PC-3 (cell line): ENCODE results near the gene CABCOCO1. TPM values are rescaled to one million over a fixed set of nuclear protein-coding genes. Genes with fewer than 3 reads are reported as not detected.

Experiments
- ATAC-seq: fragments of 200-7000 bp; cut with Tn5 transposase; 2 replicates; pipeline ENCODE4 v1.9.1; 2020; ENCODE audit warnings: mild to moderate bottlenecking, moderate library complexity
- BruUV-seq: library from RNA; stranded (reverse); fragments of 400-500 nt; replicated peaks from 2 replicates; lab custom pipeline; 2021; lab: Mats Ljungman, UMichigan
- CTCF ChIA-PET: fragments of 300-600 bp; sonication (Branson Sonifier 250); formaldehyde crosslinking; loops from one replicate; lab custom pipeline; 2022; ENCODE audit warnings: antibody characterized with exemption; lab: Charles Lee
- POLR2A ChIA-PET: fragments of 300-600 bp; sonication (Branson Sonifier 250); formaldehyde crosslinking; loops from one replicate; lab custom pipeline; 2022; ENCODE audit warnings: antibody characterized with exemption; ENCODE audit not compliant: unreplicated experiment; lab: Charles Lee
- DNase-seq: peaks from one replicate; pipeline ENCODE4 v3.0.0-alpha.2; 2015
- H2AFZ ChIP-seq: fragments of 300-600 bp; sonication (generic); 2 replicates; pipeline ENCODE4 v1.6.0; 2016; ENCODE audit warnings: antibody characterized with exemption, low read length
- H3F3A ChIP-seq: fragments of 300-600 bp; sonication (generic); one replicate; pipeline ENCODE4 v1.6.0; 2017; ENCODE audit warnings: antibody characterized with exemption, low read length, control low read depth, mild to moderate bottlenecking; ENCODE audit not compliant: unreplicated experiment
- H3K27ac ChIP-seq: fragments of 300-600 bp; sonication (generic); 2 replicates; pipeline ENCODE4 v1.5.1; 2016; ENCODE audit warnings: mild to moderate bottlenecking, low read length
- H3K27me3 ChIP-seq: fragments of 300-600 bp; sonication (generic); 2 replicates; pipeline ENCODE4 v1.6.1; 2016; ENCODE audit warnings: low read length, mixed read lengths
- H3K36me3 ChIP-seq: fragments of 300-600 bp; sonication (generic); 2 replicates; pipeline ENCODE4 v1.6.1; 2016; ENCODE audit warnings: low read depth, mixed run types, low read length, mixed read lengths
- H3K4me1 ChIP-seq: fragments of 300-600 bp; sonication (generic); 2 replicates; pipeline ENCODE4 v1.5.1; 2016; ENCODE audit warnings: low read length; ENCODE audit not compliant: insufficient read depth
- H3K4me2 ChIP-seq: fragments of 300-600 bp; sonication (generic); 2 replicates; pipeline ENCODE4 v1.6.0; 2016; ENCODE audit warnings: low read length
- H3K4me3 ChIP-seq: fragments of 300-600 bp; sonication (generic); 2 replicates; pipeline ENCODE4 v1.5.1; 2016; ENCODE audit warnings: mild to moderate bottlenecking, low read length, mixed read lengths
- H3K79me2 ChIP-seq: fragments of 300-600 bp; sonication (generic); 2 replicates; pipeline ENCODE4 v1.6.1; 2017; ENCODE audit warnings: low read length, mixed read lengths
- H3K9ac ChIP-seq: fragments of 300-600 bp; sonication (generic); 2 replicates; pipeline ENCODE4 v1.6.0; 2016; ENCODE audit warnings: mild to moderate bottlenecking, low read length
- H3K9me2 ChIP-seq: fragments of 300-600 bp; sonication (generic); replicated peaks from 2 replicates; pipeline ENCODE4 v1.6.1; 2016; ENCODE audit warnings: mixed run types, low read length, mixed read lengths
- H3K9me3 ChIP-seq: fragments of 300-600 bp; sonication (generic); 2 replicates; pipeline ENCODE4 v1.6.1; 2016; ENCODE audit warnings: low read length, mixed read lengths
- H4K20me1 ChIP-seq: fragments of 300-600 bp; sonication (generic); 2 replicates; pipeline ENCODE4 v1.6.1; 2016; ENCODE audit warnings: low read length, mixed read lengths
- CTCF ChIP-seq: fragments of 300-600 bp; sonication (generic); conservative IDR thresholded peaks from 2 replicates; pipeline ENCODE4 v1.5.1; 2017; ENCODE audit warnings: antibody characterized with exemption, low read depth, mild to moderate bottlenecking, low read length
- EZH2 ChIP-seq: fragments of 300-600 bp; sonication (generic); IDR thresholded peaks from one replicate; pipeline ENCODE4 v1.6.1; 2017; ENCODE audit warnings: antibody characterized with exemption, mild to moderate bottlenecking, low read length; ENCODE audit not compliant: unreplicated experiment
- EZH2phosphoT487 ChIP-seq: fragments of 300-600 bp; sonication (generic); IDR thresholded peaks from 2 replicates; pipeline ENCODE4 v1.6.1; 2018; ENCODE audit warnings: mild to moderate bottlenecking, antibody characterized with exemption, low read length, borderline replicate concordance
- intact Hi-C: fragments of 100-400 bp; cut with micrococcal nuclease; formaldehyde crosslinking; loops from 2 replicates; pipeline ENCODE4 v1.9.0; 2023
- total RNA-seq: library from RNA; depleted of rRNA; stranded (reverse); fragments of >200 nt; gene quantifications from 2 replicates; pipeline ENCODE4 v1.2.3, GENCODE V29; 2014

CABCOCO1 gene
- total RNA-seq, 1 experiment from 2014 or later: not detected

- TF ChIP-seq EZH2phosphoT487 (no peak), EZH2 (no peak), CTCF (no peak)
- H3K4me2 ChIP-seq: peak overlapping the region; percentile 23
- H3K27ac ChIP-seq: peak overlapping the region; percentile 34
- ATAC-seq: peak; percentile 59
- H3K79me2 ChIP-seq: no peaks in the 10 kb centered on the region
- no peak overlapping the region for H3K9ac ChIP-seq
- H3K4me1 ChIP-seq: peaks cover 38% of the 10 kb centered on the region
- H3K4me3 ChIP-seq: no peak overlapping the region
- ChIA-PET POLR2A (no interaction called here), CTCF (no interaction called here)
- no peaks in the 10 kb centered on the region for H3K27me3 ChIP-seq
- 0 out of 2 replicates have a peak, but pooled peaks cover 7% of the 10 kb centered on the region for H3K9me2 ChIP-seq
- 0 out of 2 replicates have a peak overlapping the region, but pooled peaks have one; percentile 1 for H2AFZ ChIP-seq
- H3F3A ChIP-seq: no peaks in the 10 kb centered on the region
- intact Hi-C loops: no loop called here
- no TSS peak for BruUV-seq
- H3K36me3 ChIP-seq: no peaks in the 10 kb centered on the region
- DNase-seq: peak; percentile 92
- H3K9me3 ChIP-seq: no peaks in the 10 kb centered on the region
- H4K20me1 ChIP-seq: no peaks in the 10 kb centered on the region
These were observed 119.3 kb downstream of the CABCOCO1 start for GRCh38 chr10:61781969-61782403.

GRCh38 chr10:61784354-61785133 lies 121.8 kb downstream of the CABCOCO1 start:
- no peaks in the 10 kb centered on the region for H3K79me2 ChIP-seq
- H3K36me3 ChIP-seq: no peaks in the 10 kb centered on the region
- ChIA-PET POLR2A (interaction anchor here (0.5 kb wide), 1 partner anchor 22 kb away, joined by 3 read pairs; no protein-coding TSS in a partner anchor), CTCF (no interaction called here)
- no peak for ATAC-seq
- H3K27me3 ChIP-seq: no peaks in the 10 kb centered on the region
- H3K4me3 ChIP-seq: no peak overlapping the region
- no peak for TF ChIP-seq EZH2
- intact Hi-C loops: no loop called here
- H2AFZ ChIP-seq: no peak overlapping the region
- H3K27ac ChIP-seq: no peak overlapping the region
- peaks cover 42% of the 10 kb centered on the region for H3K4me1 ChIP-seq
- peaks cover 7% of the 10 kb centered on the region; the same call in 1 of the 2 replicates for H3K9me2 ChIP-seq
- H3K9me3 ChIP-seq: no peaks in the 10 kb centered on the region
- no peak overlapping the region for H3K4me2 ChIP-seq
- H4K20me1 ChIP-seq: no peaks in the 10 kb centered on the region
- no peak overlapping the region for H3K9ac ChIP-seq
- no peaks in the 10 kb centered on the region for H3F3A ChIP-seq
- no TSS peak for BruUV-seq
- no peak for DNase-seq

GRCh38 chr10:61785473-61786105 lies 122.9 kb downstream of the CABCOCO1 start:
- H3K4me3 ChIP-seq: no peak overlapping the region
- H4K20me1 ChIP-seq: no peaks in the 10 kb centered on the region
- BruUV-seq: no TSS peak
- no peak for ATAC-seq
- H3K27me3 ChIP-seq: no peaks in the 10 kb centered on the region
- H3F3A ChIP-seq: no peaks in the 10 kb centered on the region
- intact Hi-C loops: no loop called here
- no peak for DNase-seq
- ChIA-PET CTCF (no interaction called here), POLR2A (no interaction called here)
- H3K9me2 ChIP-seq: peaks cover 7% of the 10 kb centered on the region; the same call in 1 of the 2 replicates
- no peak overlapping the region for H3K9ac ChIP-seq
- H3K27ac ChIP-seq: peak overlapping the region; percentile 53; the same call in 1 of the 2 replicates
- H3K36me3 ChIP-seq: no peaks in the 10 kb centered on the region
- peak overlapping the region; percentile 59; the same call in 1 of the 2 replicates for H2AFZ ChIP-seq
- TF ChIP-seq CTCF (no peak), EZH2 (no peak), EZH2phosphoT487 (no peak)
- H3K4me2 ChIP-seq: peak overlapping the region; percentile 77
- no peaks in the 10 kb centered on the region for H3K9me3 ChIP-seq
- H3K4me1 ChIP-seq: peaks cover 32% of the 10 kb centered on the region
- H3K79me2 ChIP-seq: no peaks in the 10 kb centered on the region
